Osteoblast (primary cell): ENCODE data around the gene ARL6IP6. TPM values are rescaled to one million over a fixed set of nuclear protein-coding genes. Genes with fewer than 3 reads are reported as not detected.

Experiments
- DNase-seq: peaks from one replicate; pipeline ENCODE4 v3.0.0; 2011; ENCODE audit warnings: low spot score, mixed read lengths; ENCODE audit not compliant: insufficient read length; ENCODE audit errors: missing footprints
- H2AFZ ChIP-seq: 2 replicates; pipeline ENCODE4 v1.6.0; 2011; ENCODE audit warnings: mild to moderate bottlenecking, low read length
- H3K27ac ChIP-seq: 2 replicates; pipeline ENCODE4 v1.5.1; 2011; ENCODE audit warnings: mild to moderate bottlenecking, low read depth, low read length, moderate library complexity
- H3K27me3 ChIP-seq: 2 replicates; pipeline ENCODE4 v1.6.0; 2012; ENCODE audit warnings: mild to moderate bottlenecking, control low read depth, inconsistent platforms, low read length, moderate library complexity; ENCODE audit not compliant: insufficient read depth
- H3K36me3 ChIP-seq: 2 replicates; pipeline ENCODE4 v1.5.1; 2011; ENCODE audit warnings: mild to moderate bottlenecking, low read length, control low read depth, moderate library complexity; ENCODE audit not compliant: insufficient read depth
- H3K4me1 ChIP-seq: 2 replicates; pipeline ENCODE4 v1.5.1; 2011; ENCODE audit warnings: mild to moderate bottlenecking, low read length, control low read depth, moderate library complexity; ENCODE audit not compliant: insufficient read depth
- H3K4me2 ChIP-seq: 2 replicates; pipeline ENCODE4 v1.6.0; 2011; ENCODE audit warnings: mild to moderate bottlenecking, low read length; ENCODE audit not compliant: insufficient read depth
- H3K4me3 ChIP-seq: fragments of 200-600 bp; sonication (generic); 3 replicates; pipeline ENCODE4 v1.5.1; 2012; ENCODE audit warnings: mild to moderate bottlenecking, low read length, inconsistent platforms; ENCODE audit not compliant: insufficient read depth
- H3K79me2 ChIP-seq: 2 replicates; pipeline ENCODE4 v1.6.0; 2012; ENCODE audit warnings: mild to moderate bottlenecking, low read length, control low read depth, inconsistent platforms; ENCODE audit not compliant: insufficient read depth
- H3K9me3 ChIP-seq: 2 replicates; pipeline ENCODE4 v1.5.1; 2011; ENCODE audit warnings: low read depth, low read length, control low read depth
- H4K20me1 ChIP-seq: 2 replicates; pipeline ENCODE4 v1.6.0; 2012; ENCODE audit warnings: mild to moderate bottlenecking, low read length, control low read depth; ENCODE audit not compliant: insufficient read depth
- CTCF ChIP-seq: IDR thresholded peaks from 2 replicates; pipeline ENCODE4 v1.5.1; 2011; ENCODE audit warnings: mild to moderate bottlenecking, low read depth, low read length, moderate library complexity; ENCODE audit errors: extremely low read depth
- total RNA-seq: library from RNA; depleted of rRNA; stranded (reverse); fragments of >200 nt; gene quantifications from 2 replicates; pipeline ENCODE4 v1.2.3, GENCODE V29; 2012

ARL6IP6 gene
- total RNA-seq, 1 donor, result 20.6 TPM

DNA sequence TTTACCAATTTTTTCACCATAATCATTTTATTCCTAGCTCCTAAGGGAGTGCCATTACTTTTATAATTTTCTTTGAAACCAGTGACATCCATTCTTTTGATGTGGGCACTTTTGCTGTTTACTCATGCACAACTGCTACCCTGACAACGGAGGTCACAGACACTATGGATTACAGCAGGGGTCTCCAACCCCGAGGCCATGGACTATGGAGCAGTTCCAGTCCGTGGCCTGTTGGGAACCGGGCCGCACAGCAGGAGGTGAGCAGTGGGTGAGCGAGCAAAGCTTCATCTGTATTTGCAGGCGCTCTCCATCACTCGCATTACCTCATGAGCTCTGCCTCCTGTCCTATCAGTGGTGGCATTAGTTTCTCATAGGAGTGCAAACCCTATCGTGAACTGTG is 35.8 kb upstream of the ARL6IP6 start:
- Histone ChIP-seq H3K4me3 (no peak overlapping the region), H3K9me3 (no peaks in the 10 kb centered on the region), H3K79me2 (peaks cover 45% of the 10 kb centered on the region), H3K36me3 (peaks cover 22% of the 10 kb centered on the region), H3K4me2 (no peak overlapping the region), H4K20me1 (no peaks in the 10 kb centered on the region), H3K27me3 (no peaks in the 10 kb centered on the region), H3K4me1 (no peaks in the 10 kb centered on the region), H3K27ac (no peak overlapping the region), H2AFZ (no peak overlapping the region)
- no peak for TF ChIP-seq CTCF
- DNase-seq, result peak; percentile 50

GRCh38 chr2:152683400-152683799 is 35.0 kb upstream of the ARL6IP6 start:
- TF ChIP-seq CTCF, result no peak
- Histone ChIP-seq H3K79me2 (peaks cover 51% of the 10 kb centered on the region), H2AFZ (no peak overlapping the region), H4K20me1 (no peaks in the 10 kb centered on the region), H3K36me3 (peaks cover 22% of the 10 kb centered on the region), H3K4me1 (no peaks in the 10 kb centered on the region), H3K4me2 (no peak overlapping the region), H3K9me3 (no peaks in the 10 kb centered on the region), H3K4me3 (no peak overlapping the region), H3K27me3 (no peaks in the 10 kb centered on the region), H3K27ac (no peak overlapping the region)
- DNase-seq, result no peak

GRCh38 chr2:152686321-152686720 is 32.1 kb upstream of the ARL6IP6 start:
- H3K27me3 ChIP-seq, result no peaks in the 10 kb centered on the region
- H3K9me3 ChIP-seq, result no peaks in the 10 kb centered on the region
- H3K36me3 ChIP-seq, result peaks cover 4% of the 10 kb centered on the region
- TF ChIP-seq CTCF, result no peak
- no peak overlapping the region for H3K4me3 ChIP-seq
- no peaks in the 10 kb centered on the region for H4K20me1 ChIP-seq
- no peak for DNase-seq
- H2AFZ ChIP-seq, result no peak overlapping the region
- H3K79me2 ChIP-seq, result peaks cover 51% of the 10 kb centered on the region
- H3K4me2 ChIP-seq, result no peak overlapping the region
- no peak overlapping the region for H3K27ac ChIP-seq
- no peaks in the 10 kb centered on the region for H3K4me1 ChIP-seq

DNA sequence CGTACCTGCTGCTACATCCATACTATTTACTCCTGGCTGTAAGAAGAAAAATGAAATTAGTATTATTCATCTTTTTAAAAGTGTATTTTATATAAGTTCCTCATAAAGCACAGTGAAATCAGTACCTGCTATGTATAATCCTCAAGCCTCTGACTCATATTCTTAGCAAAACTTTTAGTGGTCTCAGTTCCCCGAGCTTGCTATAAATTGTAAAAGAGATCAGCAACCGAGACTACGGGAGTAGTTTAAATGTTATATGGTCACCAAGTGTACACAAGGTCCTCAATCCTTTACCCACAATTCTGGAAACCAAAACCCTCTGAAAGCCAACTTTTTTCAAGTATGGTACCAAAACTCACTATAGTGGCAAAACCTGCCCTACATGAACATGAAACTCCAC is 25.4 kb upstream of the ARL6IP6 start:
- TF ChIP-seq CTCF, result no peak
- Histone ChIP-seq H3K4me3 (no peak overlapping the region), H3K79me2 (peaks cover 41% of the 10 kb centered on the region), H3K27ac (no peak overlapping the region), H2AFZ (no peak overlapping the region), H3K27me3 (no peaks in the 10 kb centered on the region), H3K4me2 (no peak overlapping the region), H3K36me3 (peaks cover 9% of the 10 kb centered on the region), H4K20me1 (no peaks in the 10 kb centered on the region), H3K9me3 (no peaks in the 10 kb centered on the region), H3K4me1 (peaks cover 17% of the 10 kb centered on the region)
- no peak for DNase-seq
